ENCODE results near the gene CHI3L2. TPM values are rescaled to one million over a fixed set of nuclear protein-coding genes. Genes with fewer than 3 reads are reported as not detected.

The CHI3L2 gene
- total RNA-seq, 4 donors from 2014 or later: 0.82 to 2.7 TPM; not detected in 2

DNA sequence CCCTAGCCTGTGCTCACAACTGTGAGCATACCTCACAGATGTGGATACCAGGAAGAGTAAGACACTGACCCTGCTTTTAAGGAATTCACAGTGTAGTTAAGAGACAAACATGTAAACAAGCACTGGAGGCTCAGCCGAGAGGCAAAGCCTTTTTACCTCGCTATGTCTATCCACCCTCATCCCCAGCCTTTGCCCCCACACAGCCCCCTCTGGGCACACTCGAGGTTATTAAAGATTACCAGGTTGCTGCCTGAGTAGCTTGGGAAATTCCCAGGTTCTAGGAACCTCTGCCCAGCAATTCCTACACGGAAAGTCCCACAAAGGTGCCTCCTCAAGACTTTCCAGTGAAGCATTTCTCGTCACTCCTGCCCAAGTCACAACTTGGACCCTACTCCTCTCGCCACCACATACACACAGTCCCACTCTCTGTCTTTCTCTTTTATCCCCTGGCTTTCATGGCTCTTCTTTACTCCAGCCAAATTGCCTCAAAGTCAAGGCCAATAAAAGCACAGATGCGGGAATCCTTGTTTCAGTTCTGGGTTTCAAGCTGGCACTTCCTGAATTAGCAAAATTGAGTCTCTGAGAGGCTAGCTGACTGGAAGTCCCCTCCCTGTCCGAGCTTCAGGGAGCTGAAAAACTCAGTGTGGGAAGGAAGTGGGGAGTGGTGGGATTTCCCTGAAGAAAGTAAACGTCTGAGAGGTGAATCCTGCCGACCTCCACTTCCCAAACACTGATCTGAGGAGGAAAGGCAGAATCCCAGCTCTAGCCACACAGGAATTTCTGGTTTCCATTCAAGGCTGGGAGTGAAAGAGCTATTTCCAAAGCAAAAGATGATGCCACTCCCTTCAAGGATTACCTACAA lies 34.6 kb upstream of the CHI3L2 start:
- in situ Hi-C loops (cut with MboI; ENCODE audit: low pct_ligation_motif_present in 1 of 4, low pct_unique_long_range_greater_than_20kb in 1 of 4, low sequenced_read_pairs in 3 of 4) (no loop called here), intact Hi-C loops (cut with DNase I; ENCODE audit: low total_unique reads) (no loop called here)
- H3K4me3 ChIP-seq: no peak overlapping the region
- TF ChIP-seq, protein P1, sequence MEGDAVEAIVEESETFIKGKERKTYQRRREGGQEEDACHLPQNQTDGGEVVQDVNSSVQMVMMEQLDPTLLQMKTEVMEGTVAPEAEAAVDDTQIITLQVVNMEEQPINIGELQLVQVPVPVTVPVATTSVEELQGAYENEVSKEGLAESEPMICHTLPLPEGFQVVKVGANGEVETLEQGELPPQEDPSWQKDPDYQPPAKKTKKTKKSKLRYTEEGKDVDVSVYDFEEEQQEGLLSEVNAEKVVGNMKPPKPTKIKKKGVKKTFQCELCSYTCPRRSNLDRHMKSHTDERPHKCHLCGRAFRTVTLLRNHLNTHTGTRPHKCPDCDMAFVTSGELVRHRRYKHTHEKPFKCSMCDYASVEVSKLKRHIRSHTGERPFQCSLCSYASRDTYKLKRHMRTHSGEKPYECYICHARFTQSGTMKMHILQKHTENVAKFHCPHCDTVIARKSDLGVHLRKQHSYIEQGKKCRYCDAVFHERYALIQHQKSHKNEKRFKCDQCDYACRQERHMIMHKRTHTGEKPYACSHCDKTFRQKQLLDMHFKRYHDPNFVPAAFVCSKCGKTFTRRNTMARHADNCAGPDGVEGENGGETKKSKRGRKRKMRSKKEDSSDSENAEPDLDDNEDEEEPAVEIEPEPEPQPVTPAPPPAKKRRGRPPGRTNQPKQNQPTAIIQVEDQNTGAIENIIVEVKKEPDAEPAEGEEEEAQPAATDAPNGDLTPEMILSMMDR (IDR thresholded peaks at IDR 0.05): no peak
- no peak for TF ChIP-seq POLR2A (IDR thresholded peaks at IDR 0.05)
- no peak for TF ChIP-seq EP300 (IDR thresholded peaks at IDR 0.05; ENCODE audit: low read depth)
- TF ChIP-seq POLR2AphosphoS5 (IDR thresholded peaks at IDR 0.05): no peak
- no peaks in the 10 kb centered on the region for H3K9me3 ChIP-seq
- H3K27me3 ChIP-seq: no peaks in the 10 kb centered on the region
- peak overlapping the region; percentile 43 to 73 (median 70) for H3K27ac ChIP-seq
- peaks cover 9 to 61% (median 33%) of the 10 kb centered on the region in 4 donors for H3K4me1 ChIP-seq
- DNase-seq: no peak
- peaks cover 0 to 20% (median 8%) of the 10 kb centered on the region in 4 donors for H3K36me3 ChIP-seq
- WGBS, 2 donors (ENCODE audit: low coverage in 1 of 2): 43 to 58% methylated on average over 3 to 10 of the region's 10 CpGs

DNA sequence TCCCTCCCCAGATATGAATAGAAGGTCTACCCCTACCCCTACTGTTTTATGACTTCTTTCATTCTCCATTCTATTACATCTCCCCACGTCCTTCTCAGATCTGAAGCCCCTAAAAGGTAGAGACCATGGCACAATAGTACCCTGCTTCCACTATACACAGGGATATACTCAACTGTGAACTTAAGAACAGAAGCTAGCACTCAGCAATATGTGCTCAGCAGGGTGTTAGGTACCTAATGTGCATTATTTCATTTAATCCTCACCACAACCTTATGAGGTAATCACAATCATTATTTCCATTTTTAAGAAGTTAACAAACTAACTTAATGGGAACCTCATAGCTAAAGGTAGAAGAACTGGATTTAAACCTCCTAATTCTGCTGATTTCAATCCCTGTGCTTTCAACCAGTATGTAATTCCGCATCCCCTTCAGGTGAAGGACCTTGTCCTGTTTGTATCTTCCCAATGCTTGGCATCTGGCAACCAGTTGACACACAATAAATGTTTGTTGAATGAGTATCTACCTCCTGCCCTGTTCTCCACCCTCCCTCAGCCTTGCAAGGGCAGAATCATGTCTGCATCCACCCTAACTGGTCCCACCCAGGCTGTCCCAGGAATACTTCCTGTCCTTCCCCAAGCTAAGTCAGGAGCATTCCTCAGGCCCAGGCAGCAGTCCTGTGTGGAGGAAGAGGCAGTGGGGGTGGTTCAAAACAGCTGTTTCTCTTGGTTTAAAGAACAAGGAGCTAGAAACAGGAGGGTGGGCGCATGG lies 33.6 kb upstream of the CHI3L2 start:
- 73 to 97% methylated on average over 2 to 3 of the region's 3 CpGs for WGBS, 2 donors (ENCODE audit: low coverage in 1 of 2)
- TF ChIP-seq POLR2AphosphoS5 (IDR thresholded peaks at IDR 0.05) (peak in 1 of 3 donors; percentile 17), EP300 (IDR thresholded peaks at IDR 0.05; ENCODE audit: low read depth) (no peak), POLR2A (IDR thresholded peaks at IDR 0.05) (no peak)
- TF ChIP-seq, protein P1 (IDR thresholded peaks at IDR 0.05): no peak
- H3K4me1 ChIP-seq: peaks cover 9 to 61% (median 33%) of the 10 kb centered on the region in 4 donors
- peaks cover 0 to 10% (median 4%) of the 10 kb centered on the region in 4 donors for H3K36me3 ChIP-seq
- DNase-seq: peak; percentile 46
- H3K27ac ChIP-seq: peak overlapping the region; percentile 47 to 73 (median 70)
- H3K9me3 ChIP-seq: no peaks in the 10 kb centered on the region
- H3K27me3 ChIP-seq: no peaks in the 10 kb centered on the region
- in situ Hi-C loops (cut with MboI; ENCODE audit: low pct_ligation_motif_present in 1 of 4, low pct_unique_long_range_greater_than_20kb in 1 of 4, low sequenced_read_pairs in 3 of 4) (no loop called here), intact Hi-C loops (cut with DNase I; ENCODE audit: low total_unique reads) (no loop called here)
- H3K4me3 ChIP-seq: no peak overlapping the region

DNA sequence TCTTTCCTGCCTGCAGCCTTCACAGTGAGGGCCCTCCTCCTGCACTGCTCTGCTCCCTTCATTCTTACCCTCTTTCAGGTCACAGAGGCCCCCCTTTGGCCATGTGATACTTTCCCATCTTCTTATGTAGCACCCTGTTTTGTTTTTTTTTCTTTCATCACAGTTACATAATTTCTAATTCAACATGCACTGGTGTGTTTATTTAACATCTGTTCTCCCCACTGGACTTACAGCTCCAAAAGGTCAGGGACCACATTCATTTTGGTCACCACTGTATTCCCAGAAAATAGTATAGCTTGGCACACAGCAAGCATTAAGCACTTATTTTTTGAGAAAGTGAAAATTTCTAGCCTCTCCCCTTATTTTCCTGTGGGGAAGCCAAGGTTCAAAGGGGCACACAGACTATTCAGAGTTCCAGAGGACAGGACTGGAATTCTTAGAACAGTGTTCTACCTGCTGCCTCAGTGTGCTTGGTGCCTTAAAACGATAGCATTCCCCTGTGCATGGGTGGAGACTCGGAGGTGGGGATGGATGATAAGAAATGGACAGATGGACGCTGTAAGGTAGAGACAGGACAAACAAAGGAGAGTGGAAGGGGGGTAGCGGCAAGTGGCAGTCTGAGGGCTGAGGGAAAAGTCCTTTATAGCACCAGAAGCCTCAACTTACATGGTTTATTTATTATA lies 32.4 kb upstream of the CHI3L2 start:
- H3K4me1 ChIP-seq: peaks cover 9 to 64% (median 34%) of the 10 kb centered on the region in 4 donors
- peak overlapping the region; percentile 47 to 73 (median 70) for H3K27ac ChIP-seq
- in situ Hi-C loops (cut with MboI; ENCODE audit: low pct_ligation_motif_present in 1 of 4, low pct_unique_long_range_greater_than_20kb in 1 of 4, low sequenced_read_pairs in 3 of 4) (no loop called here), intact Hi-C loops (cut with DNase I; ENCODE audit: low total_unique reads) (no loop called here)
- DNase-seq: no peak
- no peaks in the 10 kb centered on the region for H3K27me3 ChIP-seq
- H3K36me3 ChIP-seq: peaks cover 0 to 7% (median 0%) of the 10 kb centered on the region in 4 donors
- no peak overlapping the region for H3K4me3 ChIP-seq
- no peak for TF ChIP-seq POLR2A (IDR thresholded peaks at IDR 0.05)
- no peak for TF ChIP-seq POLR2AphosphoS5 (IDR thresholded peaks at IDR 0.05)
- TF ChIP-seq, protein P1 (IDR thresholded peaks at IDR 0.05): no peak
- no peak for TF ChIP-seq EP300 (IDR thresholded peaks at IDR 0.05; ENCODE audit: low read depth)
- 78 to 84% methylated on average over 4 of the region's 4 CpGs for WGBS, 2 donors (ENCODE audit: low coverage in 1 of 2)
- H3K9me3 ChIP-seq: no peaks in the 10 kb centered on the region
